ENCODE measurements around the gene GPATCH1.

GRCh38 chr19:33134571-33135041 is 53.6 kb downstream of the GPATCH1 start:
- TF ChIP-seq, protein P1, sequence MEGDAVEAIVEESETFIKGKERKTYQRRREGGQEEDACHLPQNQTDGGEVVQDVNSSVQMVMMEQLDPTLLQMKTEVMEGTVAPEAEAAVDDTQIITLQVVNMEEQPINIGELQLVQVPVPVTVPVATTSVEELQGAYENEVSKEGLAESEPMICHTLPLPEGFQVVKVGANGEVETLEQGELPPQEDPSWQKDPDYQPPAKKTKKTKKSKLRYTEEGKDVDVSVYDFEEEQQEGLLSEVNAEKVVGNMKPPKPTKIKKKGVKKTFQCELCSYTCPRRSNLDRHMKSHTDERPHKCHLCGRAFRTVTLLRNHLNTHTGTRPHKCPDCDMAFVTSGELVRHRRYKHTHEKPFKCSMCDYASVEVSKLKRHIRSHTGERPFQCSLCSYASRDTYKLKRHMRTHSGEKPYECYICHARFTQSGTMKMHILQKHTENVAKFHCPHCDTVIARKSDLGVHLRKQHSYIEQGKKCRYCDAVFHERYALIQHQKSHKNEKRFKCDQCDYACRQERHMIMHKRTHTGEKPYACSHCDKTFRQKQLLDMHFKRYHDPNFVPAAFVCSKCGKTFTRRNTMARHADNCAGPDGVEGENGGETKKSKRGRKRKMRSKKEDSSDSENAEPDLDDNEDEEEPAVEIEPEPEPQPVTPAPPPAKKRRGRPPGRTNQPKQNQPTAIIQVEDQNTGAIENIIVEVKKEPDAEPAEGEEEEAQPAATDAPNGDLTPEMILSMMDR (IDR thresholded peaks at IDR 0.05), result no peak
- no peak for TF ChIP-seq POLR2A (IDR thresholded peaks at IDR 0.05)

Data from uterus (tissue), 2 donors.